ENCODE measurements around the gene KCTD12.

Gene KCTD12

DNA sequence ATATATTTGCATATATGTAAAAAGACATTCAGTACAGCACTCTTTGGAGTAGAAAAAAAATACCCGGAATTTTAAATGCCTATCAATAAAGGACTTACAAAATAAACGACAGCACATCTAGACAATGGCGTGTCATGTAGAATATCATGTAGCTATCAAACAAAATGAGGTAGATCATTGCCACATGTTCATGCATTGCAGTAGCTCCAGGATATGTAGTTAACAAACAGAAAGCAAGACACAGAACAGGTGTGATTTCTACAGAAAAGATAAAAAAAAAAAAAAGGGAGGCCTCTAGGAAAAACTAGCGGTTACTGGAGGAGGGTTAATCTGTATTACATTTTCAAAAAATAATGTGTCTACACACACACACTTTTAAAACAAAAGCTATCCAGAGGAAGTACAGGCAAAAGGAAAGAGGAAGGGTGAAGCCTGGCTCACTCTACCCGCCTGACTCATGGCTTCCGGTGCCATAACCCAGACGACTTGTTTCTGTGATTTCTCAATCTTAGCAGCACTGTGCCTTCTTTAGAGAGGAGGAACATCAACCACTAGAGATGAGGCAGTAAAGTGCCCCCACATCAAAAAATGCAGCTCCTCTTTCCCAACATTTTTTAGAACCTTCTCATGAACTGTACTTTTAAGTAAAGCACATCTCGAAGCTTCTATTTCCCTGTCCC lies 6.9 kb downstream of the KCTD12 start:
- Histone ChIP-seq H3K9ac (ENCODE audit: low read depth in 1 of 2, low read length in 2 of 2) (no peak overlapping the region), H3K9me3 (ENCODE audit: control insufficient read depth in 1 of 2, low read length in 2 of 2) (no peaks in the 10 kb centered on the region), H3K27me3 (ENCODE audit: control insufficient read depth in 1 of 2, insufficient read depth in 2 of 2, low read length in 2 of 2) (peaks cover 0 to 3% of the 10 kb centered on the region in 2 donors), H3K4me3 (ENCODE audit: low read depth in 1 of 2, low read length in 2 of 2) (no peak overlapping the region), H3K27ac (ENCODE audit: low read depth, low read length) (no peak overlapping the region), H3K4me1 (ENCODE audit: control insufficient read depth in 1 of 2, insufficient read depth in 2 of 2, low read length in 2 of 2) (peaks cover 0 to 2% of the 10 kb centered on the region in 2 donors), H3K36me3 (ENCODE audit: control insufficient read depth in 1 of 2, insufficient read depth in 2 of 2, low read length in 2 of 2) (no peaks in the 10 kb centered on the region)

- H3K4me1 ChIP-seq (ENCODE audit: control insufficient read depth in 1 of 2, insufficient read depth in 2 of 2, low read length in 2 of 2) = no peaks in the 10 kb centered on the region
- no peak overlapping the region for H3K27ac ChIP-seq (ENCODE audit: low read depth, low read length)
- no peak overlapping the region for H3K4me3 ChIP-seq (ENCODE audit: low read depth in 1 of 2, low read length in 2 of 2)
- no peaks in the 10 kb centered on the region for H3K27me3 ChIP-seq (ENCODE audit: control insufficient read depth in 1 of 2, insufficient read depth in 2 of 2, low read length in 2 of 2)
- H3K9ac ChIP-seq (ENCODE audit: low read depth in 1 of 2, low read length in 2 of 2) = no peak overlapping the region
- no peaks in the 10 kb centered on the region for H3K36me3 ChIP-seq (ENCODE audit: control insufficient read depth in 1 of 2, insufficient read depth in 2 of 2, low read length in 2 of 2)
- H3K9me3 ChIP-seq (ENCODE audit: control insufficient read depth in 1 of 2, low read length in 2 of 2) = no peaks in the 10 kb centered on the region
These were observed 8.2 kb downstream of the KCTD12 start for GRCh38 chr13:76878043-76878442.

DNA sequence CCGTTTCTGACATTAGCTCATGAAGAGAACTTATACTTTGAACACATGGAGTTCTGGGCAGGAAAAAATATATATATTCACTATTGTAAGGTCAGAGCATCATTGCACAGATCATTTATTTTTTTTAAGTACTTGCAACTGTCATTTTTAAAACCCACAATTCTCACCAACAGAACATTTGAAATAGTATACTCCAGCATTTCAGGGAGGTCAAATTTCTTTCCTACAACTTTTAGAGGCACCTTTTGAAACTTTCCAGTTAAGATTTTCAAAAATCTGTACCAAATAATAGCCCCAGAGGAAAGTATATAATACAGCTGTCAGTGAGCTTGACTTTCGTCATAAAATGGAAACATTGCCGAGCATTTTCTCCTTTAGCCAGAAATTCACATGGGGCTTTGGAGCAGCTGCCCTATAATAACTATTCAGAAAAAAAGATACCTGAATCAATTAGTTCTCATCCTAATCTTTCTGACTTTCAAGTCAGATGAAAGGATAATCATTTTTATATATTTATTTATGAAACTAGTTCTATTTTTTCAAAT lies 10.9 kb downstream of the KCTD12 start:
- H3K27ac ChIP-seq (ENCODE audit: low read depth, low read length) = no peak overlapping the region
- no peaks in the 10 kb centered on the region for H3K27me3 ChIP-seq (ENCODE audit: control insufficient read depth in 1 of 2, insufficient read depth in 2 of 2, low read length in 2 of 2)
- no peak overlapping the region for H3K9ac ChIP-seq (ENCODE audit: low read depth in 1 of 2, low read length in 2 of 2)
- H3K9me3 ChIP-seq (ENCODE audit: control insufficient read depth in 1 of 2, low read length in 2 of 2) = no peaks in the 10 kb centered on the region
- H3K36me3 ChIP-seq (ENCODE audit: control insufficient read depth in 1 of 2, insufficient read depth in 2 of 2, low read length in 2 of 2) = no peaks in the 10 kb centered on the region
- no peaks in the 10 kb centered on the region for H3K4me1 ChIP-seq (ENCODE audit: control insufficient read depth in 1 of 2, insufficient read depth in 2 of 2, low read length in 2 of 2)
- no peak overlapping the region for H3K4me3 ChIP-seq (ENCODE audit: low read depth in 1 of 2, low read length in 2 of 2)

DNA sequence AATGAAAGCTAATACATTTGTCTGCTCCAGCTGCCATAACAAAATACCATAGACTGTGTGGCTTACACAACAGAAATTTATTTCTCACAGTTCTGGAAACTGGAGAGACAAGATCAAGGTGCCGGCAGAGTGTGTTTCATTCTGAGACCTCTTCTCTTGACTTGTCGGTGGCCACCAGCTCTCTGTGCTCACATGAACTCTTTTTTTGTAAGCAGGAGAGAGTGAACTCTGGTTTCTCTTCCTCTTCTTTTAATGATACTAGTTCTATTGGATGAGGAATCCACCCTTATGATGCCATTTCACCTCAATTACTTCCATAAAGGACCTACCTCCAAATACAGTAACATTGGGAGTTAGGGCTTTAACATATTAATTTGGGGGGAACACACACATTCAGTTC lies 11.7 kb downstream of the KCTD12 start:
- no peak overlapping the region for H3K27ac ChIP-seq (ENCODE audit: low read depth, low read length)
- no peaks in the 10 kb centered on the region for H3K4me1 ChIP-seq (ENCODE audit: control insufficient read depth in 1 of 2, insufficient read depth in 2 of 2, low read length in 2 of 2)
- H3K4me3 ChIP-seq (ENCODE audit: low read depth in 1 of 2, low read length in 2 of 2) = no peak overlapping the region
- H3K27me3 ChIP-seq (ENCODE audit: control insufficient read depth in 1 of 2, insufficient read depth in 2 of 2, low read length in 2 of 2) = no peaks in the 10 kb centered on the region
- no peaks in the 10 kb centered on the region for H3K9me3 ChIP-seq (ENCODE audit: control insufficient read depth in 1 of 2, low read length in 2 of 2)
- H3K9ac ChIP-seq (ENCODE audit: low read depth in 1 of 2, low read length in 2 of 2) = no peak overlapping the region
- H3K36me3 ChIP-seq (ENCODE audit: control insufficient read depth in 1 of 2, insufficient read depth in 2 of 2, low read length in 2 of 2) = no peaks in the 10 kb centered on the region

GRCh38 chr13:76873445-76873844 lies 12.8 kb downstream of the KCTD12 start:
- H3K4me3 ChIP-seq (ENCODE audit: low read depth in 1 of 2, low read length in 2 of 2) = no peak overlapping the region
- H3K9me3 ChIP-seq (ENCODE audit: control insufficient read depth in 1 of 2, low read length in 2 of 2) = no peaks in the 10 kb centered on the region
- no peaks in the 10 kb centered on the region for H3K4me1 ChIP-seq (ENCODE audit: control insufficient read depth in 1 of 2, insufficient read depth in 2 of 2, low read length in 2 of 2)
- H3K27ac ChIP-seq (ENCODE audit: low read depth, low read length) = no peak overlapping the region
- H3K9ac ChIP-seq (ENCODE audit: low read depth in 1 of 2, low read length in 2 of 2) = no peak overlapping the region
- H3K36me3 ChIP-seq (ENCODE audit: control insufficient read depth in 1 of 2, insufficient read depth in 2 of 2, low read length in 2 of 2) = no peaks in the 10 kb centered on the region
- no peaks in the 10 kb centered on the region for H3K27me3 ChIP-seq (ENCODE audit: control insufficient read depth in 1 of 2, insufficient read depth in 2 of 2, low read length in 2 of 2)

- Histone ChIP-seq H3K4me3 (ENCODE audit: low read depth in 1 of 2, low read length in 2 of 2) (no peak overlapping the region), H3K4me1 (ENCODE audit: control insufficient read depth in 1 of 2, insufficient read depth in 2 of 2, low read length in 2 of 2) (no peaks in the 10 kb centered on the region), H3K27me3 (ENCODE audit: control insufficient read depth in 1 of 2, insufficient read depth in 2 of 2, low read length in 2 of 2) (no peaks in the 10 kb centered on the region), H3K9ac (ENCODE audit: low read depth in 1 of 2, low read length in 2 of 2) (no peak overlapping the region), H3K36me3 (ENCODE audit: control insufficient read depth in 1 of 2, insufficient read depth in 2 of 2, low read length in 2 of 2) (no peaks in the 10 kb centered on the region), H3K27ac (ENCODE audit: low read depth, low read length) (no peak overlapping the region), H3K9me3 (ENCODE audit: control insufficient read depth in 1 of 2, low read length in 2 of 2) (no peaks in the 10 kb centered on the region)
These were observed 13.5 kb downstream of the KCTD12 start for GRCh38 chr13:76872675-76873074.

- H3K9me3 ChIP-seq (ENCODE audit: control insufficient read depth in 1 of 2, low read length in 2 of 2) = no peaks in the 10 kb centered on the region
- H3K27me3 ChIP-seq (ENCODE audit: control insufficient read depth in 1 of 2, insufficient read depth in 2 of 2, low read length in 2 of 2) = no peaks in the 10 kb centered on the region
- H3K9ac ChIP-seq (ENCODE audit: low read depth in 1 of 2, low read length in 2 of 2) = no peak overlapping the region
- no peak overlapping the region for H3K27ac ChIP-seq (ENCODE audit: low read depth, low read length)
- no peak overlapping the region for H3K4me3 ChIP-seq (ENCODE audit: low read depth in 1 of 2, low read length in 2 of 2)
- H3K36me3 ChIP-seq (ENCODE audit: control insufficient read depth in 1 of 2, insufficient read depth in 2 of 2, low read length in 2 of 2) = no peaks in the 10 kb centered on the region
- no peaks in the 10 kb centered on the region for H3K4me1 ChIP-seq (ENCODE audit: control insufficient read depth in 1 of 2, insufficient read depth in 2 of 2, low read length in 2 of 2)
These were observed 14.8 kb downstream of the KCTD12 start for GRCh38 chr13:76871432-76871831.

GRCh38 chr13:76868371-76868770 lies 17.8 kb downstream of the KCTD12 start:
- H3K9ac ChIP-seq (ENCODE audit: low read depth in 1 of 2, low read length in 2 of 2) = no peak overlapping the region
- H3K9me3 ChIP-seq (ENCODE audit: control insufficient read depth in 1 of 2, low read length in 2 of 2) = no peaks in the 10 kb centered on the region
- H3K4me1 ChIP-seq (ENCODE audit: control insufficient read depth in 1 of 2, insufficient read depth in 2 of 2, low read length in 2 of 2) = no peaks in the 10 kb centered on the region
- H3K27me3 ChIP-seq (ENCODE audit: control insufficient read depth in 1 of 2, insufficient read depth in 2 of 2, low read length in 2 of 2) = no peaks in the 10 kb centered on the region
- no peak overlapping the region for H3K4me3 ChIP-seq (ENCODE audit: low read depth in 1 of 2, low read length in 2 of 2)
- no peaks in the 10 kb centered on the region for H3K36me3 ChIP-seq (ENCODE audit: control insufficient read depth in 1 of 2, insufficient read depth in 2 of 2, low read length in 2 of 2)
- no peak overlapping the region for H3K27ac ChIP-seq (ENCODE audit: low read depth, low read length)

GRCh38 chr13:76865996-76866503 lies 20.2 kb downstream of the KCTD12 start:
- Histone ChIP-seq H3K36me3 (ENCODE audit: control insufficient read depth in 1 of 2, insufficient read depth in 2 of 2, low read length in 2 of 2) (no peaks in the 10 kb centered on the region), H3K27ac (ENCODE audit: low read depth, low read length) (no peak overlapping the region), H3K9me3 (ENCODE audit: control insufficient read depth in 1 of 2, low read length in 2 of 2) (no peaks in the 10 kb centered on the region), H3K9ac (ENCODE audit: low read depth in 1 of 2, low read length in 2 of 2) (no peak overlapping the region), H3K4me1 (ENCODE audit: control insufficient read depth in 1 of 2, insufficient read depth in 2 of 2, low read length in 2 of 2) (no peaks in the 10 kb centered on the region), H3K4me3 (ENCODE audit: low read depth in 1 of 2, low read length in 2 of 2) (no peak overlapping the region), H3K27me3 (ENCODE audit: control insufficient read depth in 1 of 2, insufficient read depth in 2 of 2, low read length in 2 of 2) (no peaks in the 10 kb centered on the region)

- Histone ChIP-seq H3K4me1 (ENCODE audit: control insufficient read depth in 1 of 2, insufficient read depth in 2 of 2, low read length in 2 of 2) (no peaks in the 10 kb centered on the region), H3K36me3 (ENCODE audit: control insufficient read depth in 1 of 2, insufficient read depth in 2 of 2, low read length in 2 of 2) (no peaks in the 10 kb centered on the region), H3K27ac (ENCODE audit: low read depth, low read length) (no peak overlapping the region), H3K9me3 (ENCODE audit: control insufficient read depth in 1 of 2, low read length in 2 of 2) (no peaks in the 10 kb centered on the region), H3K27me3 (ENCODE audit: control insufficient read depth in 1 of 2, insufficient read depth in 2 of 2, low read length in 2 of 2) (no peaks in the 10 kb centered on the region), H3K4me3 (ENCODE audit: low read depth in 1 of 2, low read length in 2 of 2) (no peak overlapping the region), H3K9ac (ENCODE audit: low read depth in 1 of 2, low read length in 2 of 2) (no peak overlapping the region)
These were observed 21.1 kb downstream of the KCTD12 start for GRCh38 chr13:76865109-76865508.

Measured in duodenal mucosa (tissue), 2 donors.